Sciatic nerve (tissue), 2 donors: Measurements from ENCODE around the gene BCL2L1. TPM values are rescaled to one million over a fixed set of nuclear protein-coding genes. Genes with fewer than 3 reads are reported as not detected.
"Not testable (repeated sequence)": the region's sequence is repeated elsewhere in the genome, so short reads cannot be mapped to it uniquely, and the experiment has no call there.

Experiments used
- ATAC-seq: fragments of 200-7000 bp; cut with Tn5 transposase; one replicate; pipeline ENCODE4 v1.9.1; 2020; ENCODE audit warnings: mild to moderate bottlenecking, moderate library complexity
- DNase-seq: peaks from one replicate; pipeline ENCODE4 v3.0.0-alpha.2; 2020; ENCODE audit warnings: low spot score
- intact Hi-C: fragments of 100-400 bp; cut with DNase I; formaldehyde crosslinking; loops from one replicate; pipeline ENCODE4 v1.14.2; 2022
- total RNA-seq: library from RNA; stranded (reverse); fragmentation: NEBNext Ultra II Directional; extraction: Animal tissue kit (Norgen Biotek cat#: 25700); gene quantifications from one replicate; pipeline ENCODE4 v1.2.1, GENCODE V29; 2021
- donor health status: DM: no; HTN: no; CAD: no.
- donor health status: DM: no; HTN: no; CAD: no.

The BCL2L1 gene
- 112 TPM for total RNA-seq

GRCh38 chr20:31722257-31723068, at the start of gene BCL2L1:
Gene BCL2L1, minus strand, starts transcription at chr20:31722868. Its CDS starts 650 bp downstream, at chr20:31722218.
- DNase-seq (peak; percentile 90), ATAC-seq (peak; percentile 83)
- intact Hi-C loops = loop anchor here (1.0 kb wide), 1 partner anchor 163 kb away; no protein-coding TSS in a partner anchor

- DNase-seq (no peak), ATAC-seq (no peak)
- intact Hi-C loops = no loop called here
These were observed 47.6 kb upstream of the BCL2L1 start for GRCh38 chr20:31770243-31770642.

GRCh38 chr20:31769681-31770080, 47.0 kb upstream of the BCL2L1 start:
- no peak for ATAC-seq
- intact Hi-C loops = no loop called here
- no peak for DNase-seq

- no peak for ATAC-seq
- intact Hi-C loops = no loop called here
- no peak for DNase-seq
These were observed 45.1 kb upstream of the BCL2L1 start for GRCh38 chr20:31767805-31768204.

GRCh38 chr20:31764641-31765305, 42.1 kb upstream of the BCL2L1 start:
- ATAC-seq (no peak), DNase-seq (no peak)
- intact Hi-C loops = no loop called here

- intact Hi-C loops = no loop called here
- DNase-seq (no peak), ATAC-seq (no peak)
These were observed 38.0 kb upstream of the BCL2L1 start for GRCh38 chr20:31760519-31761240.

DNA sequence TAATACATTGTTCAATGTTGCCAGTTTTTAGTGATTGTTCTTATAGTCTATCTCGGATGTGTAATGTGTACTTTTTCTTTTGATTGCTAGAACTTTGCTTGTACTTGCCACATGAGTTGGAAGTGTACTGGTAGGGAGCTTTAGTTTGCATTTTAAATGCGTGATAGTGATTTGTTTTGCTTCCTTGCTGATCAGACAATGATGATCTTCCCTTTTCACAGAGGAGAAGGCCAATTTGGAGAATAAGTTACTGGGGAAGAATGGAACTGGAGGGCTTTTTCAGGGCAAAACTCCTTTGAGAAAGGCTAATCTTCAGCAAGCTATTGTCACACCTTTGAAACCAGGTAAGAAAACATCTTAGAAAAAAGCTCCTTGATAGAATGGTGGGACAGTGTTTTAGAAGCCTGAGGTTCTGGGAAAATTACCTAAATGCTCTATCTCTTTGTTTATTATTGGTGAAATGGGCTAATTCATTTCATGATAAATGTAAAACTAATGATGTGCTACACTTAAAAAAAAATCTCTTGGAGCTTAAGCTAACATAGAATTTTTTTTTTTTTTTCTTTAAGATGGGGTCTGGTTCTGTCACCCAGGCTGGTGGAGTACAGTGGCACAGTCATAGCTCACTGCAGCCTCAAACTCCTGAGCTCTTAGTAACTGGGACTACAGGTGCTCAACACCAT, 37.3 kb upstream of the BCL2L1 start:
- no peak for ATAC-seq
- no peak for DNase-seq
- intact Hi-C loops = no loop called here

GRCh38 chr20:31758991-31759390, 36.3 kb upstream of the BCL2L1 start:
- intact Hi-C loops = no loop called here
- ATAC-seq (no peak), DNase-seq (no peak)

GRCh38 chr20:31758521-31758920, 35.9 kb upstream of the BCL2L1 start:
- ATAC-seq (no peak), DNase-seq (no peak)
- intact Hi-C loops = no loop called here

DNA sequence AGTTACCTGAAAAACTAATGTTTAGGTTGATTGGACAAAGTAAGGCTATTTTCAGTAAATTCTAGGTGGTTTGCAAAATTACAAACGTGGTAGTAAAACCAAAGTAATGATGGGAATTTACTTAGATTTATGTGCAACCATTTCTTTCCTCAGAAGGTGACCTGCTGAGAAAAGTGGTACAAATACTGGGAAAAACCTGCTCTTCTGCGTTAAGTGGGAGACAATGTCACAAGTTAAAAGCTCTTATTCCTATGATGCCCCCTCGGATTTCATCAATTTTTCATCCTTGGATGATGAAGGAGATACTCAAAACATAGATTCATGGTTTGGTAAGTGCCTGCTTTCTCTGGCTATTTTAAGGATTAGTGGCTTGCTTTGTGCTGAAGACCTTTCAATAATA, 34.6 kb upstream of the BCL2L1 start:
- ATAC-seq (no peak), DNase-seq (no peak)

GRCh38 chr20:31751126-31751525, 28.5 kb upstream of the BCL2L1 start:
- DNase-seq (no peak), ATAC-seq (no peak)
- intact Hi-C loops = no loop called here

More for the DNA sequence above, 34.6 kb upstream of the BCL2L1 start:
- intact Hi-C loops = no loop called here

- intact Hi-C loops = no loop called here
These were observed 26.6 kb upstream of the BCL2L1 start for GRCh38 chr20:31749223-31749622.

GRCh38 chr20:31747640-31748039, 25.0 kb upstream of the BCL2L1 start:
- DNase-seq = no peak
- intact Hi-C loops = no loop called here
- peak; percentile 87 for ATAC-seq

More at GRCh38 chr20:31749223-31749622, 26.6 kb upstream of the BCL2L1 start:
- ATAC-seq = no peak
- DNase-seq = no peak

DNA sequence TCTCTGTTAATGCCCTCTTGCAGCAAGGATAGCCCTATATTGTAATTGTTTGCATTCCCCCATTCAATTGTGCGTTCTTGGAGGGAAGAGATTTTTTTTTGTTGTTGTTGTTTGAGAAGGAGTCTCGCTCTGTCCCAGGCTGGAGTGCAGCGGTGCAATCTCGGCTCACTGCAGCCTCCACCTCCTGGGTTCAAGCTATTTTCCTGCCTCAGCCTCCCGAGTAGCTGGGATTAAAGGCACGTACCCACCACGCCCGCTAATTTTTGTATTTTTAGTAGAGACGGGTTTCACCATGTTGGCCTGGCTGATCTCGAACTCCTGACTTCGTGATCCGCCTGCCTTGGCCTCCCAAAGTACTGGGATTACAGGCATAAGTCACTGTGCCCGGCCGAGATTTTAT, 24.4 kb upstream of the BCL2L1 start:
- ATAC-seq, DNase-seq, intact Hi-C loops: not testable (repeated sequence)

DNA sequence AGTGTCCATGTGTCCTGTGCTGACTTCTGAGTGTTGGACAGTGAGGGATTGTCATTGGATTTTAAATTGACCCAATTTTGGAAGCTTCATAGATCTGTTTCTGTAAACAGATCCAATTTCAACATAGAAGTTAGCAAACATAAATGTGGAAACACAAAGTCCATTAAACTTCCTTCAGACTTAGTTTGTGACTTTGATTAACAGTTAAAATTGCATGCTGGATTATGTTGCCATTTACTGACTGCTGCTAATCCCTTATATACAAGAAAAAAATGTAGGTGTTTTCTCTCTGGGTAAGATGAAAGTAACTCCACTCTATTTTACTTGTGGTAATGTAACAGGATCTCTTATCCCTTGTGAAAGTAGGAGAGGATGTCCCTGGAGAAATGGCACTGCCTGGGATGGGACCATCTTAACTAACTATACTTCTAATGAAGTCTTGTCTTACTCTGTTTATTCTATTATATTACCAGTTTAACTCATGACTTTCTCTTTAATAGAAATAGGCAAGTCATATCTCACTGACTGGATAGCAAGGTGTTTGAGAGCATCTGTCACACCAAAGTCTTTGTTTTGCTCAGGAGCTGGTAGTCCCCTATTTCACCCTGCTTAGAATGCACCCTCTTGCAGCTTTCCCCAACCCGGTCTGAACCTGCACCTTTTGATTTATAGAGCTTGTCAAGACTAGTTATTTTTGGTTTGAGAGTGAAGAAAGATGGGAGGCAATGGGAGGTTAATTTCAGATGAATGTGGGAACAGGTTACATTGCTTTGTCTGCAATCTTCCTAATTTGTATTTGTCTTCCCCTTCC, 23.6 kb upstream of the BCL2L1 start:
- DNase-seq (no peak), ATAC-seq (no peak)
- intact Hi-C loops = no loop called here

DNA sequence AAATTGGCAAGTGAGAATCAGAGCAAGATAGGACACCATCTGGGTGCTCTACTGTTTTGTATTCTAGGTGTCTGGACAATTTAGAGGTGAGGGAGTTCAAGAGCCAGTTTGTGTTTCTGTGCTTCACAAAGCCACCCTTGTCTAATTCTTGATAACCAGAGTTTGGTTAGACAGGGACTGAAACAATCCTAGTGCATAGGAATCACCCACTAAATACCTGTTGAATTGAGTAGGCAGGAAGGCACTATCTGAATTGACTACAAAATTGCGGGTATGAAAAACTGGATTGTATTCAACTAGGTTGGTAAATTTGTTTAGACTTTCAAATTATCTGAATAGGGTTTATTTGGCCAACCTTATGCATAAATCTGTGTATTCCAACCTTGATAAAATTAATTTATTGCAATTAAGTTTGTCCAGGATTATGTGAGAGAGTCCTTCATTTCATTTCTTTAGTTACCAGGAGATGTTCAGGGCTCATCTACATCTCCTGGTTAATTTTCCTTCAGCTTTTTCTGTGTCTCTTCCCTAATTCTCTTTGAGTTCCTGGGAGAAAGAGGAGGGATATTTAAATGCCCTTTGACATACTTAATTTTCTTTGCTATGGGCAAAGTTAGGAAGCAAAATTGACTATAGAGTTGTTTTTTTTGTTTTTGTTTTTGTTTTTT, 18.1 kb upstream of the BCL2L1 start:
- no peak for DNase-seq
- ATAC-seq = no peak
- intact Hi-C loops = no loop called here

DNA sequence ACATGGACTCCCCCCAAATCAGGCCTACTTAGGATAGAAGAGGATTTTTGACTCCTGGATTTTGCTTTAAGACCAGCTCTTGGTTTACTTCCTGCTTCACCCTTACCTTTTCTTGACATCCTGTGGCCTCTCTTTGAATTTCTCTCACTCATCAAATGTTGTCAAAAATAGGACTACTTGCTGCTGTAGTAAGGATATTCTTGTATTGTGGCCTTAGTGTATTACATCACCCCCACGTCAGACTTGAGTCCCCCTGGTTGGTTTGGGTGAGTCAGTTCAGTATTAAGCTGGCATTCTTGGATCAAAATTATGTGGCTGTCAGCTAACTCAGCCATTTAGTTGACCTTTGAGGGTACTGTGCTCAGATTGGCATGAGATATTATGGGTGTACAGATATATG, 17.5 kb upstream of the BCL2L1 start:
- intact Hi-C loops = no loop called here
- ATAC-seq = no peak

DNA sequence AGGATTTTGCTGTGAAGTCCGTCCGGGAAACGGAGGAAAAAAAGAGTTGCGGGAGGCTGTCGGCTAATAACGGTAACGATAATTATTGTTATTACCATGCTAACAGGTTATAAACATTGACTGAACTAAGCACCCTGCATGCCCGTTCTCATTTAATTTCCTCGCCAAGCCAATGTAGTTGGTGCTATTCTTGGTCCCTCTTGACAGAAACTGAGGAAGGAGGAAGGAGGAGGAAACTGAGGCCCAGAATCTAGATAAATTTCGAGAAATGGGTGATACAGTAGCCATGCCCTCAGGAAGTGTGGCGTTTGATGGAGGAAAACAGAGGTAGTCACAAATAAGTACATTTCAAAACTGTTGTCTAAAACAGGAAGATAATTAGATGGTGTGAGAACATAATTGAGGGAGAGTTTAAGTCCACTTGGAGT, 16.9 kb upstream of the BCL2L1 start:
- ATAC-seq (no peak), DNase-seq (no peak)
- intact Hi-C loops = no loop called here

More for the DNA sequence above, 17.5 kb upstream of the BCL2L1 start:
- no peak for DNase-seq
